ENCODE measurements around the gene SMURF2. TPM values are rescaled to one million over a fixed set of nuclear protein-coding genes. Genes with fewer than 3 reads are reported as not detected.

Gene SMURF2
- polyA plus RNA-seq, 2 of the 4 experiments (the other 2 are of a cell fraction) = 16.7 to 26.3 TPM

- H3K4me2 ChIP-seq = no peak overlapping the region
- 95% methylated on average over 4 of the region's 4 CpGs for WGBS (ENCODE audit: missing lambda C conversion rate)
- peaks cover 46% of the 10 kb centered on the region for H3K4me1 ChIP-seq
- POLR2A ChIA-PET = no interaction called here
- ATAC-seq (no peak), FAIRE-seq (no peak), DNase-seq (ENCODE audit: low read depth in 1 of 2, low spot score in 1 of 2) (no peak)
- H3K4me3 ChIP-seq = no peak overlapping the region
- TF ChIP-seq CTCF (IDR thresholded peaks at IDR 0.05) = no peak
- no peak for TF ChIP-seq ELK1 (IDR thresholded peaks at IDR 0.05; ENCODE audit: low read depth, low read length)
- no peak for TF ChIP-seq POLR2AphosphoS2 (conservative IDR thresholded peaks at IDR 0.05; ENCODE audit: low read length)
- no peak for TF ChIP-seq KDM5A (IDR thresholded peaks at IDR 0.05)
- TF ChIP-seq EP300 (IDR thresholded peaks at IDR 0.05) = no peak
- no peaks in the 10 kb centered on the region for H3K9me3 ChIP-seq
- CTCF ChIA-PET = interaction anchor here (1.1 to 3.5 kb wide), 5 partner anchors 26 to 203 kb away, joined by 3 to 10 read pairs (median 4); partner anchors contain the start of genes CEP95 and DDX5
- H3K27ac ChIP-seq = peak overlapping the region; percentile 79 to 86; a peak in 5 of 6 replicates
Measured at GRCh38 chr17:64709481-64709880, 47.4 kb upstream of the SMURF2 start.

- peaks cover 49% of the 10 kb centered on the region for H3K4me1 ChIP-seq
- no peak overlapping the region for H3K4me3 ChIP-seq
- H3K9me3 ChIP-seq = 0 out of 3 replicates have a peak, but pooled peaks cover 3% of the 10 kb centered on the region
- ChIA-PET POLR2A (interaction anchor here (0.6 to 2.4 kb wide), 4 partner anchors 16 to 45 kb away, joined by 3 to 17 read pairs (median 8); partner anchors contain the start of gene SMURF2), CTCF (interaction anchor here (0.6 to 3.5 kb wide), 9 partner anchors 12 to 325 kb away, joined by 3 to 17 read pairs (median 5); no protein-coding TSS in a partner anchor)
- 2% methylated on average over 10 of the region's 10 CpGs for WGBS (ENCODE audit: missing lambda C conversion rate)
- peak; percentile 90 for FAIRE-seq
- peak; percentile 94 to 96 for ATAC-seq
- H3K4me2 ChIP-seq = peak overlapping the region; percentile 71
- H3K27ac ChIP-seq = peak overlapping the region; percentile 79 to 86
- DNase-seq (ENCODE audit: low read depth in 1 of 2, low spot score in 1 of 2) = peak; percentile 97 to 98
- TF ChIP-seq PHF8 (IDR thresholded peaks at IDR 0.05; ENCODE audit: borderline replicate concordance, low read depth) = no peak
- TF ChIP-seq POLR2AphosphoS2 (conservative IDR thresholded peaks at IDR 0.05; ENCODE audit: low read length) = no peak
- no peak for TF ChIP-seq CHD4 (IDR thresholded peaks at IDR 0.05; ENCODE audit: borderline replicate concordance)
- no peak for TF ChIP-seq CBX2 (IDR thresholded peaks at IDR 0.05; ENCODE audit: borderline replicate concordance, low read depth)
- no peak for TF ChIP-seq NPAS2 (CRISPR knock-in tag; IDR thresholded peaks at IDR 0.05; ENCODE audit: borderline replicate concordance)
- no peak for TF ChIP-seq MAZ (IDR thresholded peaks at IDR 0.05; ENCODE audit: borderline replicate concordance, low read depth, low read length)
- no peak for TF ChIP-seq HDAC2 (IDR thresholded peaks at IDR 0.05)
- TF ChIP-seq CTCF (IDR thresholded peaks at IDR 0.05) = no peak
- TF ChIP-seq ZNF302 (CRISPR knock-in tag; IDR thresholded peaks at IDR 0.05) = no peak
- TF ChIP-seq RFX5 (IDR thresholded peaks at IDR 0.05) = no peak
- TF ChIP-seq NR3C1 (IDR thresholded peaks at IDR 0.05) = no peak
- TF ChIP-seq HOXB5 (CRISPR knock-in tag; IDR thresholded peaks at IDR 0.05) = no peak
- TF ChIP-seq KDM1A (IDR thresholded peaks at IDR 0.05; ENCODE audit: low read depth) = no peak
- TF ChIP-seq NFE2L2 (conservative IDR thresholded peaks at IDR 0.05; ENCODE audit: low read length) = peak; percentile 29; the same call in 1 of the 2 replicates
- peak; percentile 80; the same call in 1 of the 3 replicates for TF ChIP-seq BCL3 (IDR thresholded peaks at IDR 0.05)
- no peak for TF ChIP-seq EHMT2 (IDR thresholded peaks at IDR 0.05; ENCODE audit: low read depth)
- peak; percentile 43; the same call in 2 of the 3 replicates for TF ChIP-seq SMC3 (IDR thresholded peaks at IDR 0.05)
- TF ChIP-seq GATA3 (IDR thresholded peaks at IDR 0.05; ENCODE audit: borderline replicate concordance) = peak; percentile 86
- TF ChIP-seq E2F6 (IDR thresholded peaks at IDR 0.05; ENCODE audit: borderline replicate concordance, low read depth) = peak; percentile 97
- TF ChIP-seq HES2 (IDR thresholded peaks at IDR 0.05) = peak; percentile 41; the same call in 1 of the 2 replicates
- no peak for TF ChIP-seq ZC3H11A (IDR thresholded peaks at IDR 0.05)
- no peak for TF ChIP-seq HEYL (CRISPR knock-in tag; IDR thresholded peaks at IDR 0.05)
- TF ChIP-seq FOSB (CRISPR knock-in tag; IDR thresholded peaks at IDR 0.05) = no peak
- peak; percentile 28 for TF ChIP-seq MAFK (IDR thresholded peaks at IDR 0.05; ENCODE audit: partially characterized antibody)
- no peak for TF ChIP-seq SREBF2 (IDR thresholded peaks at IDR 0.05)
- TF ChIP-seq ZSCAN20 (CRISPR knock-in tag; IDR thresholded peaks at IDR 0.05) = no peak
- TF ChIP-seq EHF (CRISPR knock-in tag; IDR thresholded peaks at IDR 0.05) = no peak
- TF ChIP-seq FOXS1 (CRISPR knock-in tag; IDR thresholded peaks at IDR 0.05) = no peak
Measured at GRCh38 chr17:64707050-64707591, 45.0 kb upstream of the SMURF2 start.
